OCI-LY3 (cell line): ENCODE data around the gene NFIC.

Experiments
- H2AFZ ChIP-seq: fragments of 200-600, 300-600 bp; shearing (Covaris generic); 2 replicates; pipeline ENCODE4 v1.6.0; 2014; ENCODE audit warnings: antibody characterized with exemption, low read depth, low read length
- H3K27ac ChIP-seq: fragments of 200-600, 300-600 bp; sonication (generic); 2 replicates; pipeline ENCODE4 v1.5.1; 2014; ENCODE audit warnings: mild to moderate bottlenecking, low read length, moderate library complexity, mixed read lengths
- H3K27me3 ChIP-seq: fragments of 200-600, 300-600 bp; sonication (generic); 2 replicates; pipeline ENCODE4 v1.6.1; 2014; ENCODE audit warnings: low read depth, low read length, mixed read lengths
- H3K36me3 ChIP-seq: fragments of 200-600, 300-600 bp; sonication (generic); replicated peaks from 2 replicates; pipeline ENCODE3; 2014; ENCODE audit warnings: low read depth, low read length, mixed read lengths
- H3K4me1 ChIP-seq: fragments of 300-600, 200-600 bp; sonication (generic); 2 replicates; pipeline ENCODE4 v1.6.1; 2014; ENCODE audit warnings: low read length, mixed read lengths
- H3K4me2 ChIP-seq: fragments of 200-600, 300-600 bp; sonication (generic); 2 replicates; pipeline ENCODE4 v1.6.1; 2014; ENCODE audit warnings: low read length, mixed read lengths
- H3K4me3 ChIP-seq: fragments of 300-600, 200-600 bp; sonication (generic); 2 replicates; pipeline ENCODE4 v1.5.1; 2014; ENCODE audit warnings: antibody characterized with exemption, mild to moderate bottlenecking, low read length, moderate library complexity
- H3K79me2 ChIP-seq: fragments of 300-600, 200-600 bp; shearing (Covaris generic); 2 replicates; pipeline ENCODE4 v1.6.1; 2014; ENCODE audit warnings: mild to moderate bottlenecking, low read length, mixed read lengths
- H3K9ac ChIP-seq: fragments of 300-600, 200-600 bp; shearing (Covaris generic); 2 replicates; pipeline ENCODE4 v1.6.0; 2014; ENCODE audit warnings: mild to moderate bottlenecking, low read length, moderate library complexity
- H3K9me3 ChIP-seq: fragments of 200-600, 300-600 bp; shearing (Covaris generic); 2 replicates; pipeline ENCODE4 v1.6.1; 2014; ENCODE audit warnings: low read length, mixed read lengths; ENCODE audit not compliant: insufficient read depth
- H4K20me1 ChIP-seq: fragments of 200-600, 300-600 bp; sonication (generic); 2 replicates; pipeline ENCODE4 v1.6.1; 2016; ENCODE audit warnings: low read length, mixed read lengths; ENCODE audit not compliant: insufficient read depth
- EZH2phosphoT487 ChIP-seq: fragments of 200-600 bp; shearing (Covaris generic); IDR thresholded peaks from 2 replicates; pipeline ENCODE4 v1.6.1; 2018; ENCODE audit warnings: antibody characterized with exemption, mixed run types, low read depth
- TF ChIP-seq, protein P1 (sequence below): fragments of 200-600, 300-600 bp; sonication (generic); IDR thresholded peaks from 2 replicates; pipeline ENCODE4 v1.5.1; 2014; ENCODE audit warnings: antibody characterized with exemption, low read length, low read depth

The NFIC gene

DNA sequence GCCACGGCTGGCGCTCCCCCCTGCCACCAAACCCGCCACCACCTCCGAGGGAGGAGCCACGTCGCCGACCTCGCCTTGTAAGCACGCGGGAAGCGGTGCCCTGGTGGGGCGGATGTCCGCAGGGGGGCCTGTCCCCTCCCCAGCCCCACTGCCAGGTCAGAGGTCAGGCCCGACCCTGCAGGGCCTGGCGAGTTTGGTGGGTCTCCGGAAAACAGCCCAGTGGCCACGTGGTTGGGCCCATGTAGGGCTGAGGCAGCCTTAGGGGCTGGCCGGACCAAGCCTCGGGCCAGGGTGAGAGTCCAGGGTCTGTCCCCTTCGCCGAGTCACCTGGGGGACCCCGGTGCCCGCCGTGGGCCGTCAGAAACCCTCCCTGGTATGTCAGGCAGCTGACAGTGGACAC lies 87.5 kb downstream of the NFIC start:
- H4K20me1 ChIP-seq = peaks cover 17% of the 10 kb centered on the region
- H3K4me1 ChIP-seq = no peaks in the 10 kb centered on the region
- H3K9ac ChIP-seq = no peak overlapping the region
- TF ChIP-seq, protein P1, sequence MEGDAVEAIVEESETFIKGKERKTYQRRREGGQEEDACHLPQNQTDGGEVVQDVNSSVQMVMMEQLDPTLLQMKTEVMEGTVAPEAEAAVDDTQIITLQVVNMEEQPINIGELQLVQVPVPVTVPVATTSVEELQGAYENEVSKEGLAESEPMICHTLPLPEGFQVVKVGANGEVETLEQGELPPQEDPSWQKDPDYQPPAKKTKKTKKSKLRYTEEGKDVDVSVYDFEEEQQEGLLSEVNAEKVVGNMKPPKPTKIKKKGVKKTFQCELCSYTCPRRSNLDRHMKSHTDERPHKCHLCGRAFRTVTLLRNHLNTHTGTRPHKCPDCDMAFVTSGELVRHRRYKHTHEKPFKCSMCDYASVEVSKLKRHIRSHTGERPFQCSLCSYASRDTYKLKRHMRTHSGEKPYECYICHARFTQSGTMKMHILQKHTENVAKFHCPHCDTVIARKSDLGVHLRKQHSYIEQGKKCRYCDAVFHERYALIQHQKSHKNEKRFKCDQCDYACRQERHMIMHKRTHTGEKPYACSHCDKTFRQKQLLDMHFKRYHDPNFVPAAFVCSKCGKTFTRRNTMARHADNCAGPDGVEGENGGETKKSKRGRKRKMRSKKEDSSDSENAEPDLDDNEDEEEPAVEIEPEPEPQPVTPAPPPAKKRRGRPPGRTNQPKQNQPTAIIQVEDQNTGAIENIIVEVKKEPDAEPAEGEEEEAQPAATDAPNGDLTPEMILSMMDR = no peak
- no peak for TF ChIP-seq EZH2phosphoT487
- no peaks in the 10 kb centered on the region for H3K9me3 ChIP-seq
- no peak overlapping the region for H3K27ac ChIP-seq
- no peaks in the 10 kb centered on the region; the same call in 1 of the 2 replicates for H3K79me2 ChIP-seq
- peaks cover 46% of the 10 kb centered on the region for H3K36me3 ChIP-seq
- no peak overlapping the region for H3K4me2 ChIP-seq
- no peak overlapping the region for H2AFZ ChIP-seq
- H3K27me3 ChIP-seq = no peaks in the 10 kb centered on the region
- H3K4me3 ChIP-seq = no peak overlapping the region

GRCh38 chr19:3454656-3455392 lies 88.4 kb downstream of the NFIC start:
- Histone ChIP-seq H4K20me1 (peaks cover 17% of the 10 kb centered on the region), H3K4me1 (no peaks in the 10 kb centered on the region), H3K4me2 (no peak overlapping the region), H3K79me2 (no peaks in the 10 kb centered on the region; the same call in 1 of the 2 replicates), H3K27me3 (no peaks in the 10 kb centered on the region), H3K4me3 (no peak overlapping the region), H3K36me3 (peaks cover 41% of the 10 kb centered on the region), H2AFZ (no peak overlapping the region), H3K9me3 (no peaks in the 10 kb centered on the region), H3K9ac (no peak overlapping the region), H3K27ac (no peak overlapping the region)
- no peak for TF ChIP-seq EZH2phosphoT487
- TF ChIP-seq, protein P1 = no peak

DNA sequence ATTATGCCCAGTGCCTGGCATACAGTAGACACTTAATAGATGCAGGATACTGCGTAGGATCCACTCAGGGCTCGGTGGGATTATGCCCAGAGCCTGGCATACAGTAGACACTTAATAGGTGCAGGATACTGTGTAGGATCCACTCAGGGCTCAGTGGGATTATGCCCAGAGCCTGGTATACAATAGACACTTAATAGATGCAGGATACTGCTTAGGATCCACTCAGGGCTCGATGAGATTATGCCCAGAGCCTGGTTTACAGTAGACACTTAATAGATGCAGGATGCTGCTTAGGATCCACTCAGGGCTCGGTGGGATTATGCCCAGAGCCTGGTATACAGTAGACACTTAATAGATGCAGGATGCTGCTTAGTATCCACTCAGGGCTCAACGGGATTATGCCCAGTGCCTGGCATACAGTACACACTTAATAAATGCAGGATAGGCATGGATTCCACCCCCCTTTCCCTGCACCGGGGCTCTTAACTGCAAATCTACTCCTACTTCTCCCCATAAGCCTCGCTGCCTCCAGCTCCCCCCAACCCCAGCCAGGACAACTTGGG lies 89.1 kb downstream of the NFIC start:
- H3K4me2 ChIP-seq = no peak overlapping the region
- no peak overlapping the region for H3K9ac ChIP-seq
- no peak overlapping the region for H3K4me3 ChIP-seq
- peaks cover 20% of the 10 kb centered on the region for H4K20me1 ChIP-seq
- no peaks in the 10 kb centered on the region for H3K27me3 ChIP-seq
- no peak overlapping the region for H3K27ac ChIP-seq
- no peak overlapping the region for H2AFZ ChIP-seq
- no peaks in the 10 kb centered on the region; the same call in 1 of the 2 replicates for H3K79me2 ChIP-seq
- TF ChIP-seq EZH2phosphoT487 = no peak
- H3K36me3 ChIP-seq = peaks cover 46% of the 10 kb centered on the region
- no peaks in the 10 kb centered on the region for H3K9me3 ChIP-seq
- no peaks in the 10 kb centered on the region for H3K4me1 ChIP-seq

DNA sequence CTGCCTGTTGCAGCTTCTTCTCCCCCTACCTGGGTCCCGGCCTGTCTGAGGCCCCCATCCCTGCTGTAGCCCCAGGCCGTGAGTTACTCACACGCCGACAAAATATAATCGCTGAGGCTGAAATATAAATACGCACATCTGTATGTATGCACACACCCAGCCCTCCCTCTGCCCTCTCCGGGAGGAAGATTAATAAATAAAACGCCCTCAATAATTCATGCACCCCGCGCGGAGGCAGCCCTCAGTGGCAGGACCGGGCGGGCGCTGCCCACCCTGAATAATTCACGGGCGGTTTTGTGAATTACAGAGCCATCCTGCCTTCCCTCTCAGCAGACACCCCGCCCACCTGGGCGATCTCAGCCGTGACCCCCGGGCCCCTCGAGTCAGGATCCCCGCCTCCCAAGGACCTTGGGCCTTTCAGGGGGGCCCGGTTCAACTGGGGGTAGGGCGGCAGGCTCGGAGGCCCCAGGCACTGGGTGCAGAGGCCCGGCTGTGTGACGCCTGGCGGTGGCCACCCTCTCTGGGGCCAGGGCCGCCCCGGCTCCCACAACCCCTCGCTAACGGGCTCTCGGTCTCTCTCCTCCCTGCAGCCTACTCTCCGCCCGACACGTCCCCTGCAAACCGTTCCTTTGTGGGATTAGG lies 89.7 kb downstream of the NFIC start:
- no peaks in the 10 kb centered on the region for H3K9me3 ChIP-seq
- no peaks in the 10 kb centered on the region for H3K27me3 ChIP-seq
- H3K4me1 ChIP-seq = no peaks in the 10 kb centered on the region
- TF ChIP-seq, protein P1 = no peak
- TF ChIP-seq EZH2phosphoT487 = no peak
- H3K36me3 ChIP-seq = peaks cover 40% of the 10 kb centered on the region
- H3K4me2 ChIP-seq = no peak overlapping the region
- no peaks in the 10 kb centered on the region; the same call in 1 of the 2 replicates for H3K79me2 ChIP-seq
- no peak overlapping the region for H3K4me3 ChIP-seq
- no peak overlapping the region for H3K27ac ChIP-seq
- H3K9ac ChIP-seq = no peak overlapping the region
- no peak overlapping the region for H2AFZ ChIP-seq
- H4K20me1 ChIP-seq = peaks cover 20% of the 10 kb centered on the region
